Esophagus squamous epithelium (tissue), 5 donors: ENCODE measurements around the gene CAPN5. TPM values are rescaled to one million over a fixed set of nuclear protein-coding genes. Genes with fewer than 3 reads are reported as not detected.

Source experiments
- DNase-seq: peaks from one replicate; lab custom pipeline; 2025; lab: John Stamatoyannopoulos, UW
- H3K27ac ChIP-seq, 4 donors: fragments of 200-600 bp; sonication (generic); one replicate each; pipeline ENCODE4 v1.5.1; 2016 to 2019; ENCODE audit warnings: mild to moderate bottlenecking in 1 of 4
- H3K27me3 ChIP-seq, 4 donors: fragments of 200-600 bp; sonication (generic); 1 replicate in 3 of 4; 2 replicates in 1 of 4; pipeline versions ENCODE4 v1.5.1 to v1.6.0; 2017 to 2021; ENCODE audit warnings: antibody characterized with exemption in 1 of 4
- H3K36me3 ChIP-seq, 3 donors: fragments of 200-600 bp; sonication (generic); one replicate each; pipeline ENCODE4 v1.5.1; 2016 to 2019
- H3K4me1 ChIP-seq, 3 donors: fragments of 200-600 bp; sonication (generic); one replicate each; pipeline ENCODE4 v1.5.1; 2017 to 2019
- H3K4me3 ChIP-seq, 4 donors: fragments of 200-600 bp; sonication (generic); 1 replicate in 3 of 4; 2 replicates in 1 of 4; pipeline ENCODE4 v1.5.1; 2016 to 2019; ENCODE audit warnings: mild to moderate bottlenecking in 2 of 4, moderate library complexity in 1 of 4
- H3K9me3 ChIP-seq, 3 donors: fragments of 200-600 bp; sonication (generic); one replicate each; pipeline ENCODE4 v1.5.1; 2016 to 2019
- POLR2A ChIP-seq, 4 donors: fragments of 450-650 bp; IDR thresholded peaks; one replicate each; pipeline ENCODE4 v1.6.1; 2017; ENCODE audit warnings: antibody characterized with exemption in 4 of 4, mild to moderate bottlenecking in 4 of 4, moderate library complexity in 3 of 4
- WGBS, 2 donors: methylation state at CpG; one replicate each; pipeline ENCODE4 v1.1.5; 2018; 5-methylcytosine and 5-hydroxymethylcytosine counted together
- intact Hi-C: fragments of 100-400 bp; cut with DNase I; formaldehyde crosslinking; loops from one replicate; pipeline ENCODE4 v1.15.0; 2022
- total RNA-seq, 4 donors: library from RNA; depleted of rRNA; stranded (reverse); fragments of >200 nt; gene quantifications; one replicate each; pipeline ENCODE4 v1.1.0, GENCODE V29; 2016
- TF ChIP-seq, protein P1 (sequence below), 6 experiments: fragments of 450-650 bp in 4 of 6; fragments of 200-600 bp in 2 of 6; sonication (generic) in 2 of 6; IDR thresholded peaks; one replicate each; pipeline ENCODE4 v1.5.1; 2016 to 2019; ENCODE audit warnings: antibody characterized with exemption in 6 of 6, mild to moderate bottlenecking in 4 of 6, moderate library complexity in 4 of 6
- donor health status: DM: yes; HTN: yes; CAD: no.

CAPN5 gene
- total RNA-seq, 4 donors from 2014 or later, result 9.3 to 63.2 (median 13.5) TPM

DNA sequence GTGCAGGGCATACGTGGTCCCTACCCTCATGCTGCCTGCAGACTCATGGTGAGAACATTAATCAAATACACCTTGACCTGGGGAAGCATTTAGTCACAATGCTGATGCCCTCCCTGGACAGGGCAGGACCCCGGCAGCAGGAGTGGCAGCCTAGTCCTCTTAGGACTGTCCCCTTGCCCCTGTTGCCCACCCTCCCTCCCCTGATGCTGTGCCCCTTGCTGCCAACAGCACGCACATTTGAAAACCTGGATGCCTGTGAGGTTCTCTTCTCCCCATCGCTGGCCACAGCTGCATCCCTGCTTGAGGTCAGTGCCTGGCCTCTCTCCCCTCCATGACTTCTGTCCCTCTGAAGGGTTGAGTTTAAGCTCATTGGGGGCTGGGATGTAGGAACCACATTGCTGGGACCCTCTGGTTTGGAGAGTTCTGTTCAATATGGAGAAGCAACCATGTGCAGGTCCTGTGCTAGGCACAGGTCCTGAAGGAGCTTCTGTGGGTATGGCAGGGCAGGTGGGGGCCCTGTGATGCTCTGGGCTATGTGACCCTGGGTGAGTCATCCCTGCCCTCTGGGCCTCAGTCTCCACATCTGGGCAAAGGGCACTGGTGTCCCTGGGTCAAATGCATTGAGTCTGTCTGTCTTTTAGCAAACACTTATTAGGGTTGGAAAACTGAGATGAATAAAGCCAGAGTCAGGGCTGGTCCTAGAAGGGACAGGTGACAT is 92.6 kb downstream of the CAPN5 start:
- Histone ChIP-seq H3K9me3 (no peaks in the 10 kb centered on the region), H3K27me3 (no peaks in the 10 kb centered on the region), H3K36me3 (no peaks in the 10 kb centered on the region), H3K4me3 (no peak overlapping the region), H3K4me1 (peaks cover 0 to 4% (median 0%) of the 10 kb centered on the region in 3 donors), H3K27ac (no peak overlapping the region)
- DNase-seq, result no peak
- WGBS, 2 donors, result 18 to 52% methylated on average over 1 to 2 of the region's 4 CpGs
- intact Hi-C loops, result no loop called here
- TF ChIP-seq POLR2A (IDR thresholded peaks at IDR 0.05), result no peak
- TF ChIP-seq, protein P1, sequence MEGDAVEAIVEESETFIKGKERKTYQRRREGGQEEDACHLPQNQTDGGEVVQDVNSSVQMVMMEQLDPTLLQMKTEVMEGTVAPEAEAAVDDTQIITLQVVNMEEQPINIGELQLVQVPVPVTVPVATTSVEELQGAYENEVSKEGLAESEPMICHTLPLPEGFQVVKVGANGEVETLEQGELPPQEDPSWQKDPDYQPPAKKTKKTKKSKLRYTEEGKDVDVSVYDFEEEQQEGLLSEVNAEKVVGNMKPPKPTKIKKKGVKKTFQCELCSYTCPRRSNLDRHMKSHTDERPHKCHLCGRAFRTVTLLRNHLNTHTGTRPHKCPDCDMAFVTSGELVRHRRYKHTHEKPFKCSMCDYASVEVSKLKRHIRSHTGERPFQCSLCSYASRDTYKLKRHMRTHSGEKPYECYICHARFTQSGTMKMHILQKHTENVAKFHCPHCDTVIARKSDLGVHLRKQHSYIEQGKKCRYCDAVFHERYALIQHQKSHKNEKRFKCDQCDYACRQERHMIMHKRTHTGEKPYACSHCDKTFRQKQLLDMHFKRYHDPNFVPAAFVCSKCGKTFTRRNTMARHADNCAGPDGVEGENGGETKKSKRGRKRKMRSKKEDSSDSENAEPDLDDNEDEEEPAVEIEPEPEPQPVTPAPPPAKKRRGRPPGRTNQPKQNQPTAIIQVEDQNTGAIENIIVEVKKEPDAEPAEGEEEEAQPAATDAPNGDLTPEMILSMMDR (IDR thresholded peaks at IDR 0.05), result no peak

DNA sequence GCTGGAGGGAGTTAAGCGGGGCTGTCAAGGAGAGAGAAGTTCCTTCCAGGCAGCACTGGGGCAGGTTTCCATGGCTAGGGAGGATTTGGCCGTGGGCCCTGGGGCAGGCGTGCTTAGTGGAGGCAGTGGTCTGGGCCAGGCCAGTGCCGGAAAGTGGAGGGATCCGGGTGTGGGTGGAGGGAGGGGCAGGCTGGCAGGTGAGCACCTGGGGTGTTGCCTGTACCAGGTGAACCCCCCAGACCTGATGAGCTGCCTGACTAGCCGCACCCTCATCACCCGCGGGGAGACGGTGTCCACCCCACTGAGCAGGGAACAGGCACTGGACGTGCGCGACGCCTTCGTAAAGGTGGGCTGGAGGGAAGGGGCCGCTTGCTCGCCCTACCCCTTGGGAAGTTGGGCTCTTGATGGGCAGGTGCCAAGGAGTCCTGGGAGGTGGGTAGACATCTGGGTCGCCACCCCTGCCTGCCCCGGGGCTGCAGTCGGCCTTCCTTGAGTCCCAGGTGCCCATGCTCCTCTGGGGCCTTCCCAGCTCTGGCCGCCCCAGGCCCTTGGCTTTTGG is 93.2 kb downstream of the CAPN5 start:
- WGBS, 2 donors, result 83 to 89% methylated on average over 16 to 17 of the region's 20 CpGs

DNA sequence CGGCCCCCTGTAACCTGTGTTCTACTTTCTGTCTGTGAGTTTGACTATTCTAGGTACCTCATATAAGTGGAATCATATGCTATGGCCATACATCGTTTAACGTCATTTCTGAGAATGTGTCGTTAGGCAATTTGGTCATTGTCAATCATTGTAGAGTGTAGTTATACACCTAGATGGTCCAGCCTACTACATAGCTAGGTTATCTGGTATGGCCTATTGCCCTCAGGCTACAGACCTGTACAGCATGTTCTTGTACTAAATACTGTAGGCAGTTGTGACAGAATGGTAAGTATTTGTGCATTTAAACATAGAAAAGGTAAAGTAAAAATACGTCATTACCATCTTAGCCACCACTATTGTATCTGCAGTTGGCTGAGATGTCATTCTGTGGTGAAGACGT is 96.5 kb downstream of the CAPN5 start:
- intact Hi-C loops, result no loop called here
- DNase-seq, result no peak
- WGBS, 2 donors, result 80 to 85% methylated on average over 6 of the region's 6 CpGs
- Histone ChIP-seq H3K4me3 (no peak overlapping the region), H3K9me3 (no peaks in the 10 kb centered on the region), H3K4me1 (no peaks in the 10 kb centered on the region), H3K27me3 (no peaks in the 10 kb centered on the region), H3K27ac (no peak overlapping the region), H3K36me3 (no peaks in the 10 kb centered on the region)
- no peak for TF ChIP-seq POLR2A (IDR thresholded peaks at IDR 0.05)
- TF ChIP-seq, protein P1 (IDR thresholded peaks at IDR 0.05), result no peak

More for the DNA sequence above, 93.2 kb downstream of the CAPN5 start:
- Histone ChIP-seq H3K4me1 (no peaks in the 10 kb centered on the region), H3K27me3 (no peaks in the 10 kb centered on the region), H3K36me3 (no peaks in the 10 kb centered on the region), H3K27ac (no peak overlapping the region), H3K9me3 (no peaks in the 10 kb centered on the region), H3K4me3 (no peak overlapping the region)
- intact Hi-C loops, result no loop called here
- no peak for DNase-seq
- TF ChIP-seq POLR2A (IDR thresholded peaks at IDR 0.05), result no peak
- TF ChIP-seq, protein P1 (IDR thresholded peaks at IDR 0.05), result no peak

DNA sequence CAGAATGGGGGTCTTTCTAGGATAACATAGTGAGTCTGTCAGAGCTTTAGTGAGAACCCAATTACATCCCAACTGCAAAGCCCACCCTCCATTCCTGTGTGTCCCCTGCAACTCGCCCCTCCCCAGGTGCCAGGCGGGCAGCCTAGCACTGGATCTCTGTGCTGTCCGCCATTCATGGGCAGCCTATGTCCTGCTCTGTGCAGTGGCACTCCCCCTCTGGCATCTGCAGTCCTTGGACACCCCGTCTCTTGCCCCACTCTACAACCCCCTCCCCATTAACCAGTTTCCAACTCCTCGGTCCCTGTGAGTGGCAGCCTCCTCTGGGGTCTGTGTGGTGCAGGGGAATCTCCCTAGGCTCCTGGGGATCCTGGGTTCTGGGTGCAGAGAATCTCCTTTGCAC is 98.3 kb downstream of the CAPN5 start:
- H3K27ac ChIP-seq, result no peak overlapping the region
- DNase-seq, result no peak
- no peaks in the 10 kb centered on the region for H3K9me3 ChIP-seq
- WGBS, 2 donors, result 77 to 80% methylated on average over 4 to 5 of the region's 5 CpGs
- no peaks in the 10 kb centered on the region for H3K27me3 ChIP-seq
- TF ChIP-seq POLR2A (IDR thresholded peaks at IDR 0.05), result no peak
- TF ChIP-seq, protein P1 (IDR thresholded peaks at IDR 0.05), result no peak
- intact Hi-C loops, result no loop called here
- H3K4me1 ChIP-seq, result no peaks in the 10 kb centered on the region
- H3K36me3 ChIP-seq, result no peaks in the 10 kb centered on the region
- H3K4me3 ChIP-seq, result no peak overlapping the region

DNA sequence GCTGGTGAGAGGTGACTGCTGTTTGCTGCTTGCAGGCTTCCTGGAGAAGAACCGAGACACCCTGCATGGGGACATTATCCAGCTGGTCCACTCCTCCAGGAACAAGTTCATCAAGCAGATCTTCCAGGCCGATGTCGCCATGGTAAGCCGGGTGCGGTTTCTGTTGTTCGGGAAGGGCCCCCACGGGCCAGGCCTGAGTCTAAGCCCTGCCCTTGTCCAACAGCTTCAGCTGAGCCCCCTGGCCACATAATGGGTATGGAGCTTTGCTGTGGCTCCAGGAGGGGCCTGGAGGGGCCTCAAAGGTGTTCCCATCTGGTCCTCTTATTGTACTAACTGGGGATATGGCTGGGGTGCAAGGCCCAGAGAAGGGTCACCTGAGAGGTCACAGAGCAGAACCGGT is 99.2 kb downstream of the CAPN5 start:
- 93% methylated on average over 2 of the region's 8 CpGs; no CpG with 5 or more reads in 1 of the 2 donors for WGBS, 2 donors
- no peaks in the 10 kb centered on the region for H3K9me3 ChIP-seq
- no peaks in the 10 kb centered on the region for H3K36me3 ChIP-seq
- intact Hi-C loops, result no loop called here
- DNase-seq, result no peak
- TF ChIP-seq, protein P1 (IDR thresholded peaks at IDR 0.05), result no peak
- no peak for TF ChIP-seq POLR2A (IDR thresholded peaks at IDR 0.05)
- H3K4me1 ChIP-seq, result no peaks in the 10 kb centered on the region
- no peak overlapping the region for H3K4me3 ChIP-seq
- H3K27ac ChIP-seq, result no peak overlapping the region
- no peaks in the 10 kb centered on the region for H3K27me3 ChIP-seq
